ENCODE data around the gene UBA1.

Gene UBA1

DNA sequence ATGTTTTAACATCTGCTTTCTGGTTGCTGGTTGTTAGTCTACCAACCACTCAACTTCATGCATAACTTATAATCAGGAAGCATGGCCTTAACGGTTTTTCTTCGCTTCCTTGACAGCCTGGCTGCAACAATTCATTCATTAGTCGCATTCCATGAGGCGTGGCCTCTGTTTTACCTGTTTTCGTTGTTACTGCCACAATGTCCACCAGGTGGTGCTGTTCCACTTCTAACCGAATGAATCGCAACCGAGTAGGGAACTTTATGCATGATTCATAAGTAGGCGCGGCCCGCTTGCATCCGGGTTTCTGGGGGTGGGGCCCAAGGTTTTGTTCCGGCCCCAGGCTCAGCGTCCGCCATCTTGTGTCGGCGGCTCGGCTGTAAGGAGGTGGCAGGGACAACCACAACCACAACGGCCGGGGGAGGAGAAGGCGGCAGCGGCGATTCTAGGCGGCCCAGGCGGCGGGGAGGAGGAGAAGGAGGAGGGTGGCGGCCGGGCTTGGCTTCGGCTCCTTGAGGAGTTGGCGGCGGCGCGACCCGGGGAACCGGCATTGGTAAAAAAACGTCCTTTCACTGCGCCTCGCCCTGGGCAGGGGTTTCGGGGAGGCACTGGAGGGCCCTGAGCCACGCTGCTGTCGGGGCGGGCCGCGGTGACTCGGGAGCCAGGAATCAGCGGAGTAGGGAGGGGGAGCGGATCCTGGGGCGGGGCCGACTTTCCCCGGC lies at the start of gene UBA1:
TSS of gene UBA1 (plus strand) at position 355 of the 719 bp plus-strand sequence. CDS start 4,974 bp downstream, outside the sequence.
- peak; percentile 97 for DNase-seq

- peak; percentile 25 for DNase-seq
Measured at GRCh38 chrX:47143894-47144625, 49.6 kb upstream of the UBA1 start.

DNA sequence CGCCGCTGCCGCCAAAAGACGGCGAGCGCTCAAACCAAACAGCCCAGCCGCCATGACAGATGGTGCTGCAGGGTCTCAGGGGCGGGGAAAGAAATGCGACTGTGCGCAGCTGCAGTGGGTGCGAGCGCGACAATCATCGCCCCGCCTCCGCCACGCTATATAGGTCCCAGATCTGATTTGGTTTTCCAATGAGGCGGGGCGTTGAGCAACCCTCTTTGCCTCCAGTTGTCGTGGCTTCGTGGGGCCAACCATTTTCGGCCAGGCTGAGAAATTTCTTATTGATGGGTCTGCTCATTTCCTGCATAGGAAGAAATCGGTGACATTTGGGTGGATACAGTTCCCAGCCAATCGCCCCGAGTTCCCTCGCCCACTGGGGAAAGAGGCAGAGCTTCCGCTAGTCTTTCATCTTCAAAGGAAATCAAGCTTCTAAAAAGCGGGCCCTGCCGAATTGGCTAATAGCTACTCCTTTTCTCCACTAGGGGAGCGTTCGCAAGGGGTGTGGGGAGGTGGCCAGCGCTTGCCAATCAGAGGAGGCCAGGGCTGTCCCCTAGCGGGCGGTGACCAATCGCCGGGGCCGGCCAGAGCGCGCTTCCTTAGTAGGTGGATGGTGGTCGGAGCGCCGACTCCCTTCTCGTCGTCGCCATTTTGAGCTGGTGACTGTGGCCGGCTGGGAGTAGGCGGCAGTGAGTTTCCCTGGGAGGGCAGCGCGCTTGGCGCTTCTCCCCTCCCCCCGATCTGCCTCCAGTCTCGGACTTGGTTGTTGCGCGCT lies 48.8 kb upstream of the UBA1 start, which contains the start of the genes NDUFB11 and RBM10:
TSS of gene NDUFB11 (minus strand) at position 77 of the 769 bp plus-strand sequence. CDS start at position 54, 23 bp downstream.
TSS of gene RBM10 (plus strand) at position 596 of the 769 bp plus-strand sequence. CDS start 2,261 bp downstream, outside the sequence.
- peak; percentile 95 for DNase-seq

DNA sequence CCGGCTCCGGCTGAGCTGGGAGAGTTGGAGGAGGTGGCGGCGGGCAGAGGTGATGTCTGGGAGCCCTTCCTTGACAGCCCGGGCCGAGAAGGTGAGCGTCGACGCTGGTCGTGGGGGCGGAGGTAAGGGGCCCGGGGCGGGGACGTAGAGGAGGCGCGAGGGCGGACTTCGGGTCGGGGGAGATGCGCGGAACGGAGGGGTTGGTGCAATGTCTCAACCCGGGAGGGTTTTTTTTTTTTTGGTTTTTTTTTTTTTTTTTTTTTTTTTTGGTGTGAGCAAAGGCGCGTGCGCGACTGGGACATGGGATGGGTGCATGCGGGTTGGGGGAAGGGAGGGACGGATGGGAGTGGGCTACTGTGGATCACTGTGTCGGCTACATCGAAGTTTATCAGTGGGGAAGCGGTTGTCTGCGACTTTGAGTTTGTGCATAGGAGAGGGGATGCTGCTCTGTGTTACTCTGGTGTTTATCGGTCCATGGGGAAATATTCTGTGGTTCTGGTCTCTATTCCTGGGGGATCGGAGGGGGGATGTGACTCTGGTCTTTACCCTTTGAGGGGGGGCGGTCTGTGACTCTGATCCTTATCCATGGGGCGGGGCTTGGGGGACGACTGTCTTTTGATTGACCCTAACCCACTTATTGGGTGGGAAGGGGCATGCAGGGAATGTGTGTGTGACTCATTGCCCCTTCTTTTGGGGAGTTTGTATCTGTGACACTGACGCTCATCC lies 48.1 kb upstream of the UBA1 start:
- DNase-seq, result peak; percentile 36

DNA sequence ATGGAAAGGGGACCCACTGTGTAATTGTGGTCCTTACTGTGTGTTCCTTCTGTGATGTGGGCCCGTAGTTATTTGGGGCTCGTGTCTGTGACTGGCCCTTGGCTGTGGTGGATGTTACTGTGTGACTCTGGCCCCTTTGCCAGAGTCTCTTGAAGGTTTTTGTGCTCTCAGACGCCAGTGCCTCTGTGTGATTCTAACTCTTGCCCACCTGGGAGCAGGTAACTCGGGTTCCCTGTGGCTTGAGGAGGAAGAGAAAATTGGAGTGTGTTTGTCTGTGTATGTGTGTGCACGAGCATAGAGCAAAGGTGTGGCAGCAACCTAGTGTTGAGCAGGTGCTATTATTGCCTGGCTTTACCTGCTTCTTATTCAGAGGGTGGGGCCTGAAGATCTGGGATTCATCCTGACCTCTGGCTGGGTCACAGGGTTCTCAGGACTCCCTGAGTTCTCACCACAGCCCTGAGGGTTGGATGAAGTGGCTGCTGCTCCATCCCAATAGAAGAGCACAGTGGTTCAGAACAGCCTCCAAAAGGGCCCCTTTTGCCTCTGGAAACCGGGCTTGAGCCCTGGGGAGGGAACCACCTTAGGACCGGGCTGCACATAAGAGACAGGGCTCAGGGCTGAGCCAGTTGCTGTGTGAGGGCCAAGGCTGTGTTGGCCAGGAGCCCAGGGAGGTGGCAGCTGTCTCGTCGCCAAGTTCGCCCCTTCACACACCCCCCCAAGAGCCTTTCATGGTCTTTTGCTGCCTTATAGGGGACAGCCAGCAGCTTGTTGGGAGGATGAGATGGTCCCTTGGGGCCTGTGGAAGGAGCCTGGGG lies 47.3 kb upstream of the UBA1 start:
- peak; percentile 12 for DNase-seq

DNA sequence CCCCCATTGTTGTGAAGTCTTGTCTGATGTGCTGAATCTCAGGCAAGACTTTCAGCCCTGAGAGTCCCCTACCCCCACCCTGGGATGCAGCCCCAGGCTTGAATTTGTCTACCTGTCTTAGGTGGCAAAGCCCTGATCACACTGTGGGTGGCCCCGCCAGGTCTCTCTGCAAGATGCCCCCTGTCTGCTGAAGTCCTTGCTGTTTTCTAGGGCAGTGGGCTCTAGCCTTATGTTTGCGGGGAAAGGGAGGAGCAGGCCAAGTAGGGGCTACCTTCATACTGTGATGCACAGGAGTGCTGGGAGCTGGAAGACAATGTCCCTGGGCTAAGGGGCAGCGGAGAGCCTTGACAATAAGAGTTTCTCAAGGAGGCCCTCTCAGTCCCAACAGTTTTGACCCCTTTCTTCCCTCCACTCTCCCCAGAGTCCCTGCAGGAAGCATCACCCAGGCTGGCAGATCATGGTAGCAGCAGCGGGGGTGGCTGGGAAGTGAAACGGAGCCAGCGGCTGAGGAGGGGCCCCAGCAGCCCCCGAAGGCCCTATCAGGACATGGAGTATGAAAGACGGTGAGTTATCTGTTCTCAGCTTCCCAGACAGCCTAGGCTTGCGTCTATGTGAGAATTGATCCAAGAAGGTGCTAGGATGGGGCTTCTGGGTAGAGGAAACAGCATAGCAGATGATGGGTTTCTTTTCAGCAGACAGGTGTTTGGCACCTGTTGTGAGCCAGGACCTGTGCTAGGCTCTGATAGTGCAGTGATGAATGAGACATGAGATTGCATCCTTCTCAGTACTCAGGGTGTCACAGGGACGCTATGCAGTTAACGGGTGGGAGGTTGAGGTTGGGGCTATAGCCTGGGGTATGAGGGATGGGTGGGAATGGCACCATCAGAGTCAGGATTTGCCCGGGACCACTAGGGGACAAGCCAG lies 46.4 kb upstream of the UBA1 start:
- DNase-seq, result no peak

GRCh38 chrX:47148946-47149345 lies 44.7 kb upstream of the UBA1 start:
- DNase-seq, result no peak

- DNase-seq, result no peak
Measured at GRCh38 chrX:47151435-47151834, 42.2 kb upstream of the UBA1 start.

GRCh38 chrX:47156611-47157520 lies 36.8 kb upstream of the UBA1 start:
- DNase-seq, result no peak

DNA sequence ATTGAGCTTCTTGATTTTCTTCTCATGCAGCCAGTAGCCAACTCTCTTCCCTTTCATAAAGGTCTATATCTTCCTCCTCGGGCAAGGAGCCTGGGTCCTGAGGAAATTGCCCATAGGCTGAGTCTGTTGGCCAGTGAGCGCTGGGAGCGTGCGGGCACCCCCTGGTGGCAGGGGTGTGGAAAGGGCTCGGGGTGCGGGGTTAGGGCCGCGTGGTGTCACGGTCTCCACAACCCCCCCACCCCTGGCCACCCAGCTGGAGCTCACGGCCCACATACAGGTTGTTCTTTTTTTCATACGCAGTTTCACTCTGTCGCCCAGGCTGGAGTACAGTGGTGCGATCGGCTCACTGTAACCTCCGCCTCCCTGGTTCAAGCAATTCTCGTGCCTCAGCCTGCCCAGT lies 35.5 kb upstream of the UBA1 start:
- no peak for DNase-seq

- no peak for DNase-seq
Measured at GRCh38 chrX:47158781-47159180, 34.8 kb upstream of the UBA1 start.

GRCh38 chrX:47160781-47161180 lies 32.8 kb upstream of the UBA1 start:
- no peak for DNase-seq

DNA sequence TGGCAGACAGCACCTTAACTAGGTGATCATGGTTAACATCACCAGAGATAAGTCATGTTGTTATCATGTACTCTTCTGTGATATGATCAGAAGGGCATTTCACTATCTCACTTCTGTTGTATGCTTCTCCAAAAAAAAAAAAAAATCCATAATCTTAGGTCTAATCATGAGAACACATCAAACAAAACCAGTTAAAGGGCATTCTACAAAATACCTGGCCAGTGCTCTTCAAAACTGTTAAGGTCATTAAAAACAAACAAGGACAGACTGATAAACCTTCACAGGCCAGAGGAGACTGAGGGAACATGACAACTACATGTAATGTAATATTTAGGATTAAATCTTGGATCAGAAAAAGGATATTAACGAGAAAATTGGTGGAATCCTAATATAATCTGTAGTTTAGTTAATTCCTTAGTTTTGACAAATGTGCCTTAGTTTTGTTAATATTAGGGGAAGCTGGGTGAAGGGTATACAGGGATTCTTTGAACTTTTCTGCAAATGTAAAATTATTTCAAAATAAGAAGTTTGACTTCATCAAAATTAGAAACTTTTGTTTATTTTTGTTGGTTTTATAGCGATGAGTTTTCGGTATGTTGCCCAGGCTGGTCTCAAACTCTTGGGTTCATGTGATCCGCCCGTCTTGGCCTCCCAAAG lies 30.6 kb upstream of the UBA1 start:
- no peak for DNase-seq

- DNase-seq, result no peak
Measured at GRCh38 chrX:47164420-47164819, 29.2 kb upstream of the UBA1 start.

DNA sequence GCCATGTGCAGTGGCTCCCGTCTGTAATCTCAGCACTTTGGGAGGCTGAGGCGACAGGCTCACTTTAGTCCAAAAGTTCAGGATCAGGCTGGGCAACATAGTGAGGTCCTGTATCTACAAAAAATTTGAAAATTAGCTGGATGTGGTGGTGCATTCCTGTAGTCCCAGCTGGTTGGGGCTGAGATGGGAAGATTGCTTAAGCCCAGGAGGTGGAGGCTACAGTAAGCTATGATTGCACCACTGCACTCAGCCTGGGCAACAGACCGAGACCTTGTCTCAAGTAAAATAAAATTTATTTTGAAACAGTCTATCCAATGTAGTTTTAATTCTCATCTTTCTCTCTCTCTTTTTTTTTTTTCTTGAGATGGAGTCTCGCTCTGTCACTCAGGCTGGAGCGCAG lies 27.5 kb upstream of the UBA1 start:
- no peak for DNase-seq

- no peak for DNase-seq
Measured at GRCh38 chrX:47168495-47169073, 25.0 kb upstream of the UBA1 start.

DNA sequence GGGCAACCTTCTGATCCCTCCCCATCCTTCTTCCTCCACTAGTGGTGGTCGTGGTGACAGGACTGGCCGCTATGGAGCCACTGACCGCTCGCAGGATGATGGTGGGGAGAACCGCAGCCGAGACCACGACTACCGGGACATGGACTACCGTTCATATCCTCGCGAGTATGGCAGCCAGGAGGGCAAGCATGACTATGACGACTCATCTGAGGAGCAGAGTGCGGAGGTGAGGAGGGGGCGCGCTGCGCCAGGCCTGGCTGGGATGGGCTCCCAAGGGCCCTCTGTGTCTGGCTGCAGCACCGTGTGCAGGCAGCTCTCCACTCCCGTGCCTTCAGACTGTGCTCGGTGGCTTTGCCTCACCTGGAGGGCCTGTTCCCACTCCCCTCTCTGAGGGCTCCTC lies 24.4 kb upstream of the UBA1 start:
- DNase-seq, result no peak

- no peak for DNase-seq
Measured at GRCh38 chrX:47169726-47170515, 23.7 kb upstream of the UBA1 start.
